Stimulated activated CD8-positive, alpha-beta memory T cell treated with anti-CD3 and anti-CD28 coated beads, Interleukin-12 subunit alpha, Interleukin-12 subunit beta, amount 100 ng/mL, for 4 hours (primary cell): Measurements from ENCODE around the gene MSL3B.
"Not testable (repeated sequence)": the region's sequence is repeated elsewhere in the genome, so short reads cannot be mapped to it uniquely, and the experiment has no call there.

Source experiments
- DNase-seq: peaks from one replicate; pipeline ENCODE4 v3.0.0-alpha.2; 2020; ENCODE audit warnings: low read depth

MSL3B gene

DNA sequence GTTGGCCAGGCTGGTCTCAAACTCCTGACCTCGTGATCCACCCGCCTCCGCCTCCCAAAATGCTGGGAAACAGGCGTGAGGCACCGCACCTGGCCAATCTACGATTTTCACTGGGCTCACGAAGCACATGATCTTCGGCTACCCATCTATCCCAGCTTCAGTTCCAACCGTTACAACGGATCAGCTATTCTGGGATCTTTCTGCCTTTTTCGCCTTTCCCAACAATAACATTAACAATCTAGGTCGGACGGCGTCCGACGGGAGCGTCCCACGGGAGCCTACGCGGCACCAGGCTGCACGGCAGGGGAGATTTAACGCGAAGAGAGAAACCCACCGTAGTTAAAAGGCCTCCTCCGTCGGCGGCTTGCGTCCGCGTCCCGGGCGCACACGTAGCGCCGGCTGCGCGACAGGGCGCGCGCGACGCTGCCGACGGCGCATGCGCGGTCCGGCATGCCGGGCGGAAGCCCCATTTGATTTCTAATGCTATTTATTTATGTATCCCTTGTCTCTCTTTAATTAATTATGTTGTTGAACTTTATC is at the start of gene MSL3B:
Gene MSL3B (minus strand): TSS at position 394 of the 540 bp plus-strand sequence.
- peak; percentile 43 for DNase-seq

DNA sequence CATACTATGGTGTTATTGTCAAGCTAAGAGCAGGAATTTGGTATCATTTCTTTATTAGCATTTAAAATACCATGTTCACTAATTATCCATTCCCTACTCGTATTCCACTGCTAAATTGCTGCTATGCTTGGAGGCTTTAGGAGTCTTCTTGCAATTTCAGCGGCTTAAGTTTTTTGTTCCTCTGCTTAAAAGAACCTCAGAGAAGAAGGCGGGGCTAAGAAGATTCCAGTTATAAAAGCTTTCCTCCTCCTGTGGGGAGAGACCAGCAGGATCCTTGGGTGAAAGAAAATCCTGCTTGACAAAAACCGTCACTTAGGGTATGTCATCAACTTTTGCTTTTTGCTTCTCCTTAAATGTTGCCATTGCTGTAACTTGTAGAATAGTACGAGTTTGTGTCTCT is 48.9 kb upstream of the MSL3B start, which contains the start of gene TRPM8:
Gene TRPM8 (plus strand): TSS at position 258 of the 400 bp plus-strand sequence. CDS start 9,165 bp downstream, outside the sequence.
- no peak for DNase-seq

DNA sequence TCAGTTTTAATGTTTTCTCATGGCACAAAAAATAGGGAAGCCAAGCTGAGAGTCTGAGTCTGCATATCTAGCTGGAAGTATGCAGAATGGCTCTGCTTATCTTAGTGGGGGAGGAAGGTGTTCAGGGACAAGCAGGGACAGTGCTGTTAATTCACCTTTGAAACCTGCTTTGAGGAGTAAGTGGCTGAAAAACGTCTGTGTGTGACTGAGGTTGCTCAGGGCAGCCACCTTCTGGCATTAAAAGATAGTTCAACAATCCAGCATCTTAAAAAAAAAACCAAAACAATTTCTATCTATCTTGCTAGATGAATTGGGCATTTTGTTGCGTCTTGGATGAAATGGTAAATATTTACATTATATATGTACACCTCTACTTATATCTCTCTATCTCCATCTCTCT is 46.9 kb upstream of the MSL3B start:
- no peak for DNase-seq

DNA sequence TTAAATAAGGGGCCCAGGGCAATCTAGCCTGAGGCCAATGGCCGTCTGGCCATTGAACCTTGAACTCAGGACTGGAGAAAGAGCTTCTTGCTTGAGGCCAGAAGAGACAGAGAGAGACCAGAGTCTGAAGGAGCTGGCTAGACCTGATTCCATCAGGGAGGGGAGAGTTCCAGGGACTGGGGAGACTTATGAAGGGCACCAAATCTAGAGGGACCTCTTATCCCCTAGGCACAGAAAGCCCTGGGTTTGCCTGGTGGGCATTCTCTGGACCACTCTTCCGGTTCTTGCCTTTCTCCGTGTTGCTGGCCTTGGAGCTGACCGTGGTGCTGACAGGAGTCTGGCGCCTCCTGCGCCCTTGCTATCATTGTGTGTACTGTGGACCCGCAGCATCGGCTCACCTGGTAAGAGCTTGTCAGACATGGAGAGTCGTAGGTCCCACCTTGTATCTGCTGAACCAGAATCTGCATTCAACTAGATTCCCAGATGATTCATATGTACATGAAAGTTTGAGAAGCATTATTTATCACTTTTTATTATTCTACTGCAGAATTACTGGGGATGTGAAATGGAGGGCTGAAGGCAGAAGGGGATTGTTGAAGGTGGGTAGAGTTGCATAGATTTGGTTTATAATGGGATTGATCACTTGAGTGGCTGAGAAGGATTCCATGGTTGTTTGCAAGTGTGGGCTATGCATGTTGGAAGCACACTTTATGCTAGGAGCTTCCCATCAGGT is 44.7 kb upstream of the MSL3B start:
- DNase-seq = no peak

DNA sequence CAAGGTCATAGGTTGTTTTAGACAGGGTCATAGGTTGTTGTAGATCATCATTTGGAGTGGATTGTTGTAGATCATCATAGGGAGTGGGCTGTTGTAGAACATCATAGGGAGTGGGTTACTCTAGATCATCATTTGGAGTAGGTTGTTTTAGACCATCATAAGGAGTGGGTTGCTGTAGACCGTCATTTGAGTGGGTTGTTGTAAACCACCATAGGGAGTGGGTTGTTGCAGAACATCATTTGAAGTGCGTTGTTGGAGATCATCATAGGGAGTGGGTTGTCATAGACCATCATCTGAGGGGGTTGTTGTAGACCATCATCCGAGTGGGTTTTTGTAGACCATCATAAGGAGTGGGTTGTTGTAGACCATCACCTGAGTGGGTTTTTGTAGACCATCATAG is 39.4 kb upstream of the MSL3B start:
- no peak for DNase-seq

DNA sequence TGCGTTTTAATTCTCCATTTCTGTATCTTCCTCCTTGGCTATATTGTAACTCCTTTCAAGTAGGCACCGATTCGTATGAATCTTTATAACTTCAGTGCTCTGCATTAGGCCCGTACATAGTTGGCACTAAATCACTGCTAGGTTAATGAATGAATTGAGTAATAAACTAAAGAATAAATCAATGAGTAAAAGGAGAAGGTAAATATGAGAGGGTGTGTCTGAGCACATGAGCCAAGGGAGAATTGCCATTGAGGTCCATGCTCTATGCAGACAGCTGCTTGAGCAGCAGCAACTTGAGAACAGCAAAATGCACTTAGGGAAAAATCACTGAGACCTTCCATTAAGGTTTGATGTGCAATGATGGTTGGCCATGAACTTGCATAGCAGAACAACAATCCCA is 37.8 kb upstream of the MSL3B start:
- no peak for DNase-seq

DNA sequence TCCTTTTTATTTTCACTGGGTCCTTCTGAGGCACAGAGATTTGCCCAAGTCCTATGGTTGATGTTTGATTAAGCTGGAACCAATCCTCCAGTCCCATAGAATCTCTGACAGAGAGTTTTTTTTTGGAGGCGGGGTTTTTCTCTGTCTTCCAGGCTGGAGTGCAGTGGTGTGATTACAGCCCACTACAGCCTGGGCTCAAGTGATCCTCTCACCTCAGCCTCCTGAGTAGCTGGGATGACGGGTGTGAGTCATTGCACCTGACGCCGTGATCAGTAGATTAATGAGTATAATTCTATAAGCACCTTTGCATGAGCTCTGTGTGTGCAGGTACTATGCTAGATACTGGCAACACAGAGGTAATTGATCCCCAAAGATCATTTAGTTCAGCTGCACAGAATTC is 33.7 kb upstream of the MSL3B start:
- no peak for DNase-seq

DNA sequence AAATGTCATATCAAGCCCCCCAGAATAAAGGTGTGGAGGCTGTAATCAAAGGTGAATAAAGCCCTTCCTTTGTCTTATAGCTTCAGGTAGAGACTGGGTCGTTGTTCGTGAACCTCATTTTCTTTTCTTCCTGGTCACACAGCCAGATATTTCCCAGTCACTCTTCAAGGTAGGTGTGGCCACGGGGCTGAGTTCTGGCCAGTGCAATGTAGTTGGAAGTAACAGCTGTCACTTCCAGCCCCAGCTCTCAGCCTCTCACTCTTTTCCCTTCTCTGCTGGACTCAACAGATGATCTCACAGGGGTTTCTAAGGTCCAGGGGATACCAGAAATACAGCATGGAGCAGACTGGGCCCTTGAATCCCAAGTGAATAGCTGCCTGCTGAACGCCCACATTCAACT is 33.2 kb upstream of the MSL3B start:
- no peak for DNase-seq

DNA sequence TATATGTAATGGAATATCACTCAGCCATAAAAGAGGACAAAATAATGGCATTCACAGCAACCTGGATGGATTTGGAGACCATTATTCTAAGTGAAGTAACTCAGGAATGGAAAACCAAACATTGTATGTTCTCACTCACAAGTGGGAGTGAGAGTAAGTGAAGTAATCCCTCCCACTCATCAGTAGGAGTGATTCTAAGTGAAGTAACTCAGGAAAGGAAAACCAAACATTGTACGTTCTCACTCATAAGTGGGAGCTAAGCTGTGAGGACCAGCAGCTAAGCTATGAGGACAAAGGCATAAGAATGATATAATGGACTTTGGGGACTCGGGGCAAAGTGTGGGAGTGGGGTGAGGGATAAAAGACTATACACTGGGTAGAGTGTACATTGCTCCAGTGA is 28.1 kb upstream of the MSL3B start:
- DNase-seq = not testable (repeated sequence)

DNA sequence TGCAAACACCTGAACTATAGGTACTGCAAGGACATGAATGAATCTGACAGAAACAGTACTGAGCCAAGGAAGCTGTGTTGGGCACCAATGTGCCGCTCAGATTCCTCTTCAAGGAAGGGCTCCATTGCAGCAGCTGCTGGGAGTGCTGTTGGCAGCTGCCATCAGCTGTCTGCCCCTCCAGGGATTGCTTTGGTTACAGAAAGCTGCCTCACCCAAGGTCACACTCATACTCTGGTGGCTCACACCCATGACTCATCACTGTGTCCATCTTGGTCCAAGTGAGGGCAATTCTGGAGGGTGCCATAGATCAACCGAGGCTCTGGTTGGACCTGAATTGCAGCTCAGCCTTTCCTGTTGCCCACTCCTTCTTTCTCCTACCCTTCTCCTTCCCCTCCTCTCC is 24.6 kb upstream of the MSL3B start:
- no peak for DNase-seq

DNA sequence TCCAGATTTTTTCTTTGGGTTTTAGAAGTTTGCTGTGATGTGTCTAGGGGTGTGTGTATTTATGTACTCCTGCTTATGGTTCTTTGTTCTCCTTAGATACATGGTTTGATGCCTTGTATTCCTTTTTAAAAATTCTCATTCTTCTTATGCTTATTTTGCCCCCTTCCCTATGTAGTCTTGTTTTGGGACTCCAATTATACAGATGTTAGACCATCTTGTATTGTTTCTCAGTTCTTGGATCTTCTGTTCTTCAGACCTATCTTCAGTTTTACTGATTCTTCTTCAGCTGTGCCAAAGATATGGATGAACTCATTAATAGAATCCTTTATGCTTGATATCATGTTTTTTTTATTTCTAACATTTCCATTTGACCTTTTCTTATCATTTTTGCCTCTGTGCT is 14.2 kb upstream of the MSL3B start:
- no peak for DNase-seq

DNA sequence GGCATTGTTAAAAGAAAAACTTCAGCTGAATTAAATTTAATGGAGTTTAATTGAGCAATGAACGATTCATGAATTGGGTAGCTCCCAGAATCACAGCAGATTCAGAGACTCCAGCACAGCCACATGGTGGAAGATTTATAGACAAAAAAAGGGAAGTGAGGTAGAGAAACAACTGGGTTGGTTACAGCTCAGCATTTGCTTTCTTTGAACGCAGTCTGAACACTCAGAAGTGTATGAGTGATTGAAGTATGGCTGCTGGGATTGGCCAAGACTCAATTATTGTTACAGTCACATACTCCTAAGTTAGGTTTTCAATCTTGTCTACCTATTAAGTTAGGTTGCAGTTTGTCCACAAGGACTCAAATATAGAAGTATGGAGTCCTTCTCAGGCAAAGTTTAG is 3.9 kb upstream of the MSL3B start:
- not testable (repeated sequence) for DNase-seq

DNA sequence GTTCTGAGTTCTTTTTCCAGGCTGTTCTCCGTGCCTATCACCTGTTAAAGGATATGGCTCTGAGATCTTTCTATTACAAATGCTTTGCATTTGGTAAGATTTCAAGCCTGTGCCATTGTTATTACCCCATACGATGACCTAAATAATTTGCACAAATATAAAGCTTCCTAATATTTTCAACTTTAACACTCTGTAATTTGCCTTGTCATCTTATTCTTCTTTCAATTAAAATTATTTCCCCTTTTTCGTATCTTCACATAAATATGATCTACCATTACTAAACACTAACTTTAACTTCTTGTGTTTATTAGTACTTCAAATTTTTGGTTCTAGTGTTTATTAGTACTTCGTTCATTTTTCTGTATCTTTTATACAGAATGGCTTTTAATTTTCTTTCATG is 3.2 kb upstream of the MSL3B start:
- DNase-seq = no peak

DNA sequence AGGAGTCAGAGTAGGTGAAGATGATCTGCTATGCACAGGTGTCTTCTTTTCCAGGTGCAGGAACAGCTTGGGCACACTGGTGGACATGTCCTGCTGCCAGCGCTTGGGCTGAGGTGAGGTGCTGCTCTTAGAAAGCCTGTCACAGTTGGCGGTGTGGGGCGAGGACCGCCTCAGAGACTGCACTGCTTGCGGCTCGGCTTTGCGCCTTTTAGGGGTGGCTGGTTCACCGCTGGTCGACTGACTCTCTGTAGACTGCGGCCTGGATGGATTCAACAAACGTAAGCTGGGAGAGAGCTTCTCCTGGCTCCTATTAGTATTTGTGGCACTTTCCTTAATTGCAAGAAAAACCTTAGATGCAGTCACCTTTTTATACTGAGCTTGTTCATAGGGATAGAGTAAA is 1.7 kb downstream of the MSL3B start:
- no peak for DNase-seq

DNA sequence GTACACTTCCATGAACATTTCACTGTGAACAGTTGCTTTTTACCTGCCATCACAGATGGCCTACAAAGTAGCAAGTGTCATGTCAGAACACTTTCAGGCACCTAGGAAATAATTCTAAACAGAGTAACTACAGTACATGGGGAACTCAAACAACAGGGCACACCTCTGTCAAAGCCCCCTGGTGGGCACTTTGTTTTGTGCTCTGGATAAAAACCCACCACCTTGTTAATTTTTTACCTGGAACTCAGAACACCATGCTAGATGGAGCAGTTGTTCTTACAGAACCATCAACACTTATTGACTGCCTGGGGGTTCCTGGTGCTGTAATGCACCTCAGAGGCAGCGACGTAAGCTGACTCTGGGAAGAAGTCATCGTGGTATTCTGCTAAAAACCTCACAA is 2.3 kb downstream of the MSL3B start:
- no peak for DNase-seq

DNA sequence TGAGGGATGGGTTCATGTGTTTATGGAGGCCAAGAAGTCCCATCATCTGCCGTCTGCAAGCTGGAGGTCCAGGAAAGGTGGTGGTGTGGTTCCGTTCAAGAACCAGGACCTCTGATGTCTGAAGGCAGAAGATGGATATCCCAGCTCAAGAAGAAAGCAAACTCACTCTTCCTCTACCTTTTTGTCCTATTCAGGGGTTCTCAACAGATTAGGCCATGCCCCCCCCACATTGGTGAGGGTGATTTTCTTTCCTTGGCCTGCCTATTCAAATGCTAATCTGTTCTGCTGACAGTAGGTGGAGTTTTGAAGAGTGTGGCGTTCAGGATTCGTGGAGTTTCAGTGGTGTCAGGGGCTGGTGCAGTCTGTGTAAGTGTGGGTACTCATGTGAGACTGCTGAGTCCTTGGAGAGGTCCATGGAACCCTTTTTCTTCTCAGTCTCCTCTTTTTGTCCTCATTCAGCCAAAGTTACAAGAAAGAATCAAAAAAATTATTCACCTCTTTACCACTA is 5.9 kb downstream of the MSL3B start:
- no peak for DNase-seq

DNA sequence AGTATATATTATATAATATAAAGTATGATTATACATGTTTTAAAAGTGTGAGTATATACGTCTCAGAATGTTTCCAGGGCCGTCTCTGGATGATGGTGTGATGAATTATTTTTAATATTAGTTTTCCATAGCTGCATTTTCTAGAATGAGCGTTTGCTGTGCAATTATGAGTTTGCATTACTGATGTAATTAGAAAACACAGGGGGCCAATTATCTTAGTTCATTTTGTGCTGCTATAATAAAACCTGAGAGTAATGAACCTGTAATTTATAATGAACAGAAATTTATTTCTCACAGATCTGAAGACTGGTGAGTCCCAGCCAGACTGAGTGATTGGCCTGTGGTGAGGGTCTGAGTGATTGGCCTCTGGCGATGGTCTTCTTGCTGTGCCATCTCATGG is 9.9 kb downstream of the MSL3B start:
- DNase-seq = no peak

DNA sequence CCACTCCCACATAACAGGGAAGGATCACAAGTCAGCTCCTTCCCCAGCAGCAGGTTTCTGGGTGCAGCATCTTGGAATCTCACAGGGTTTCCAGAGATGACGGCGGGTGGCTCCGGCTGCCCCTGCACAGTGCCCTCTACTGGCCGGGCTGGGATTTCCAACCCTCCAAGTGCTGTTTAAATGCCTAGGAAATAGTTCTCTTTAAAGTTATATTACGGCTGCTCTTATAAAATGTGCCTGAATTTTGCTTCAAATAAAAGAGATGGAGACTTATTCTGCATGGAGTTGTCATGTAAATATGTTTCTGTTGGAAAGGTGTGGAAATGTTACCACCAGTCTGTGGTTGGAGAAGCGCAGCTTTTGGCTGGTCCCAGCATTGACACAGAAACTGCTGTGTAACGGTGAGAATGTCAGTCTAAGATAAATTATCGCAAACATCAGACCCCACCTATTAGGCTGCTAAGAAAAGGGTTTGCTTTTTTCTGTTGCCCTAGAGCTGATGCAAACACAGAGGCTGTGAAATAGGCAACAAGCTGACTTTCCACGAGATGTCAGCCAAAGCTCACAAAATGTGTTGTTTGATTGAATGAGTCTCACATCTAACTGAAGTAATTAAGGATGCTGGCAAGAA is 10.6 kb downstream of the MSL3B start:
- DNase-seq = no peak

DNA sequence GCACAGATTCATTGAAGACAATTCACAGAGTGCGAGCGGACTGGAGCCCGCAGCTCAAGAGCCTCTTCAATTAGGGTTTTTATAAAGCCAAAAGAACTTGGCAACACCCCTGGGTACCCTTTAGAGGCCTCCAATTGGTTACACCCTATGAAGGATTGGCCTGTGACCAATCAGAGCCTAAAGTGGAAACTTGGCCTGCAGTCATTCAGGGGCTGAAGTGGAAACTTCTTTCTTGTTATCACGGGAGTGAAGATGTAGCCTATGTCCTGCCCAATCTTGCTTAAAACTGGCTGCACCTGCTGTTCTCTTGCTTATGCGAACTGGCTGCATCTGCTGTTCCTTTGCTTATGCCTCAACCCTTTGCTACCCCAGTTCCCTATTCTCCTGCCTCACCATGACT is 12.0 kb downstream of the MSL3B start:
- no peak for DNase-seq

DNA sequence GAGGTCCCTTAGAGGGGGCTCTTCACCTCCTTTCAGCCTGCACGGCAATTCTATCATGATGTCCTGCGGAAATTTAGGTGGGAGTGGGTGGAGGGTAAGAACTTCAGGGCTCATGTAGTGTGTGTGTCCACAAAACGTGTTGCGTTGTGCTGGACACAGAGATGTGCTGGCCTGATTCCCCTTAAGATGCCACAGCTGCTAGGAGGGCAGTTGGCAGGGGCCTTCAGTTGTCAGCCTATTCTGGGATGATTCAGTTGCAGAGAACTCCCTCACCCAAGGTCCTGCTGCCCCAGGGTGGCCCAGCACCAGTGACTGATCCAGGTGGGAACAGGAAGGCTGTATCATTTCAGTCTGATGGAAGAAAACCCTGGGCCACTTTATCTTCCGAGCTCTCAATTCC is 12.8 kb downstream of the MSL3B start:
- no peak for DNase-seq

DNA sequence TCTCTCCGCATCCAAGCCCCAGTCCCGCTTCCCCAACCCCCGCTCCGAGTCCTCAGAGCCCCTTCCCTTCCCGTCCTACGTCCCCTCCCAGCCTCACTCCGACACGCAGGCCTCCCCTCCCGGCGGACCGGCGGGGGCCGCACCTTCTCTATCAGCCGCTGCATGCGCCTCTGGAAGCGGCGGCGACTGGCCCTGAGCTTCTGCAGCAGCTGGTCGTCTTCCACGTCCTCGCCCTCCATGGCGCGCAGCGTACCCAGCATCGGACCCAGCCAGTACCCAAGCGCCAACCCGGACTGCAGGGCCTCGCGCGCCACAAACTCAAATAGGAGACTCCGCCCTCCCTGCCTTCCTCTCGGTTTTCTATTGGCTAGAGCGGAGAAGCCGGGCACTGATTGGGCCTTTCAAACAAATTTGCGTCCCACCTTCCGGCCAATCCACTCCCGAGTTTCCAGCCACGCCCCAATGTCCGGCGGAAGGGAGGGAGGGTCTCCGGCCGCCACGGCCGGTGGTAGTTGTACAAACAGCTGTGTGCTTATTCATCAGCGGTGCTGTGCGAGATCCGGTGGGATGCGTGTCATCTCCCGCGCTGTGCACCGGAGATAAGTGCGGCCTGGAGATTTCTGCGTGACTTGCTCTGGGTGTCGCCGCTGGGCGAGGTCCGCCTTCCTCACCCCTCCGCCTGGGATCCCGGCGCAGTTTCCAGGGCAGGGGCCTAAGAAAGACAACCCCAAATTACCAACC is 13.8 kb downstream of the MSL3B start, which contains the start of gene HJURP:
Gene HJURP (minus strand): TSS at position 295 of the 741 bp plus-strand sequence. CDS start 35 bp downstream, at position 260.
- DNase-seq = peak; percentile 71

DNA sequence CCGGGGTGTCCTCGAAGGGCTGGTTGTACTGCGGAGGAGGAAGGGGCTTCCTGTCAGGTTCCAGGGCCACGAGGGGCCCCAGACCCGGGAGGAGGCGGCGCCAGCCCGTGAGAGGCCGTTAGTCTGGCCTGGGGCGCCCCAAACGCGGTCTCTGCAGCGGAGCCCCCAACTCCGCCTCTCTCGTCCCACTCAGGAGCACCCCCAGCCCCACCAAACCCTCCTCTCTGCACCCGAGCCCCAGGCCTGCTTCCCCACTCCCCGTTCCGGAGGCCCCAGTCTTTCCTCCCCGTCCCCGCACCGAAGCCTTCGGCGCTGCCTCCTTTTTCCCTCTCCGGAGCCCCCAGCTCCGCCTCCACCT is 14.3 kb downstream of the MSL3B start:
- no peak for DNase-seq

DNA sequence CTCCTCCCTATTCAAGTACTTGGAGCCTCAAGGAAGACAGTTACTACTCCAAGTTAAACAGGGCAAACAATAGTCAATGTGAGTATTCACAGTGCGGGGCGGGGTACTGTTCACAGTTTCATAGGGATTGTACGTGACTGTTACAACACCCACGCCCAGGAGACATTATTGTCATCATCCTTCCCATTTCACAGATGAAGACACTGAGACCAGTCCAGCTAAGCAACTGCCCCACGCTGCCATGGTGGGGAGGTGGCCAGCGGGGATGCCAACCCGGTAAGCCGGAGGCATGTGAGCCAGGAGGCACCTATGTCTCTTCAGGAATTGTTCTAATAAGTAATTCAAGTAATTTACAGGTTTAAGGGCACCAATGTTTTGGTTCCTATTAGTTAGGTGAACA is 14.8 kb downstream of the MSL3B start:
- no peak for DNase-seq
